DOHH2 (cell line): ENCODE results near the gene KLKB1.

Experiments used
- EZH2phosphoT487 ChIP-seq: fragments of 200-600 bp; sonication (generic); IDR thresholded peaks from 2 replicates; pipeline ENCODE4 v1.6.1; 2017; ENCODE audit warnings: borderline replicate concordance, mild to moderate bottlenecking, antibody characterized with exemption, low read length, moderate library complexity, mixed read lengths
- TF ChIP-seq, protein P1 (sequence below): fragments of 200-600 bp; sonication (generic); IDR thresholded peaks from one replicate; pipeline ENCODE4 v1.5.1; 2014; ENCODE audit warnings: antibody characterized with exemption, mild to moderate bottlenecking, low read depth, low read length; ENCODE audit not compliant: poor library complexity, severe bottlenecking

DNA sequence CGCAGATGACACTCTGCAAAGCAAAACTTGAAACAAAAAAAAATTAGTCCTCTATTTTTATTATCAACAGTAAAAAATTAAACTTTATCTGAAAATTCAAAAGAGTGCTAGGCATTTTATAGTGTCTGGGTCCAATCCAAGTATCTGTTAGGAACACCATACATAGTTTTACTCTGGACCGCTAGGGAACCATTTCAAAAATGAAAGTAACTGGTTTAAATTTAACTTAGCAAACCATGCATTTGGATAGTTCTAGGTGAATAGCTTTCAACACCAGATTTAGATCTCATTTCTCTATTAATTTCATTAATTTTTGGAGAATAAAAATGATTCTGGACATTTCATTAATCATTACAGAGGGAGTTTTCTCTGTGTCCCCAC, 1.2 kb downstream of the KLKB1 start:
- TF ChIP-seq EZH2phosphoT487: no peak
- TF ChIP-seq, protein P1, sequence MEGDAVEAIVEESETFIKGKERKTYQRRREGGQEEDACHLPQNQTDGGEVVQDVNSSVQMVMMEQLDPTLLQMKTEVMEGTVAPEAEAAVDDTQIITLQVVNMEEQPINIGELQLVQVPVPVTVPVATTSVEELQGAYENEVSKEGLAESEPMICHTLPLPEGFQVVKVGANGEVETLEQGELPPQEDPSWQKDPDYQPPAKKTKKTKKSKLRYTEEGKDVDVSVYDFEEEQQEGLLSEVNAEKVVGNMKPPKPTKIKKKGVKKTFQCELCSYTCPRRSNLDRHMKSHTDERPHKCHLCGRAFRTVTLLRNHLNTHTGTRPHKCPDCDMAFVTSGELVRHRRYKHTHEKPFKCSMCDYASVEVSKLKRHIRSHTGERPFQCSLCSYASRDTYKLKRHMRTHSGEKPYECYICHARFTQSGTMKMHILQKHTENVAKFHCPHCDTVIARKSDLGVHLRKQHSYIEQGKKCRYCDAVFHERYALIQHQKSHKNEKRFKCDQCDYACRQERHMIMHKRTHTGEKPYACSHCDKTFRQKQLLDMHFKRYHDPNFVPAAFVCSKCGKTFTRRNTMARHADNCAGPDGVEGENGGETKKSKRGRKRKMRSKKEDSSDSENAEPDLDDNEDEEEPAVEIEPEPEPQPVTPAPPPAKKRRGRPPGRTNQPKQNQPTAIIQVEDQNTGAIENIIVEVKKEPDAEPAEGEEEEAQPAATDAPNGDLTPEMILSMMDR: no peak
